GM18499 (cell line): ENCODE data around the gene ZC3HAV1L.
"Not testable (repeated sequence)": the region's sequence is repeated elsewhere in the genome, so short reads cannot be mapped to it uniquely, and the experiment has no call there.

Source experiments
- ATAC-seq: cut with Tn5 transposase; IDR thresholded peaks from one replicate; pipeline ENCODE4 v1.9.1; 2021; ENCODE audit warnings: moderate number of reproducible peaks; ENCODE audit not compliant: insufficient read depth, unreplicated experiment

ZC3HAV1L gene

GRCh38 chr7:139035586-139036353 is at the start of gene ZC3HAV1L:
ZC3HAV1L (minus strand) TSS chr7:139036042; CDS start chr7:139036017, 25 bp downstream.
- ATAC-seq = peak; percentile 88

- ATAC-seq = no peak
These were observed 48.9 kb upstream of the ZC3HAV1L start for GRCh38 chr7:139084709-139085108.

GRCh38 chr7:139081584-139081983 is 45.7 kb upstream of the ZC3HAV1L start:
- no peak for ATAC-seq

- ATAC-seq = no peak
These were observed 45.1 kb upstream of the ZC3HAV1L start for GRCh38 chr7:139080905-139081304.

GRCh38 chr7:139079861-139080260 is 44.0 kb upstream of the ZC3HAV1L start:
- no peak for ATAC-seq

GRCh38 chr7:139078911-139079310 is 43.1 kb upstream of the ZC3HAV1L start:
- no peak for ATAC-seq

- ATAC-seq = no peak
These were observed 42.6 kb upstream of the ZC3HAV1L start for GRCh38 chr7:139078399-139078798.

- not testable (repeated sequence) for ATAC-seq
These were observed 41.9 kb upstream of the ZC3HAV1L start for GRCh38 chr7:139077706-139078105.

GRCh38 chr7:139075871-139076686 is 40.2 kb upstream of the ZC3HAV1L start:
- no peak for ATAC-seq

- ATAC-seq = peak; percentile 69
These were observed 39.3 kb upstream of the ZC3HAV1L start for GRCh38 chr7:139075031-139075652.

GRCh38 chr7:139072796-139073195 is 37.0 kb upstream of the ZC3HAV1L start:
- no peak for ATAC-seq

GRCh38 chr7:139071680-139072079 is 35.8 kb upstream of the ZC3HAV1L start:
- ATAC-seq = no peak

GRCh38 chr7:139068544-139069399 is 32.9 kb upstream of the ZC3HAV1L start:
- ATAC-seq = no peak

- ATAC-seq = no peak
These were observed 30.5 kb upstream of the ZC3HAV1L start for GRCh38 chr7:139066315-139066714.

- no peak for ATAC-seq
These were observed 29.5 kb upstream of the ZC3HAV1L start for GRCh38 chr7:139065323-139065722.

GRCh38 chr7:139061416-139061815 is 25.6 kb upstream of the ZC3HAV1L start:
- ATAC-seq = no peak

- ATAC-seq = no peak
These were observed 24.9 kb upstream of the ZC3HAV1L start for GRCh38 chr7:139060695-139061237.

GRCh38 chr7:139059905-139060304 is 24.1 kb upstream of the ZC3HAV1L start:
- ATAC-seq = no peak

- no peak for ATAC-seq
These were observed 23.1 kb upstream of the ZC3HAV1L start for GRCh38 chr7:139058943-139059342.

GRCh38 chr7:139055674-139056073 is 19.8 kb upstream of the ZC3HAV1L start:
- no peak for ATAC-seq
